Measurements from ENCODE around the gene ZBBX.

ZBBX gene

GRCh38 chr3:167318996-167319615 is 61.0 kb downstream of the ZBBX start:
- Histone ChIP-seq H3K27ac (ENCODE audit: low read depth, low read length) (no peak overlapping the region), H3K36me3 (ENCODE audit: control insufficient read depth in 1 of 2, insufficient read depth in 2 of 2, low read length in 2 of 2) (no peaks in the 10 kb centered on the region), H3K4me3 (ENCODE audit: low read depth in 1 of 2, low read length in 2 of 2) (no peak overlapping the region), H3K27me3 (ENCODE audit: control insufficient read depth in 1 of 2, insufficient read depth in 2 of 2, low read length in 2 of 2) (no peaks in the 10 kb centered on the region), H3K9me3 (ENCODE audit: control insufficient read depth in 1 of 2, low read length in 2 of 2) (no peaks in the 10 kb centered on the region), H3K9ac (ENCODE audit: low read depth in 1 of 2, low read length in 2 of 2) (no peak overlapping the region), H3K4me1 (ENCODE audit: control insufficient read depth in 1 of 2, insufficient read depth in 2 of 2, low read length in 2 of 2) (no peaks in the 10 kb centered on the region)

- Histone ChIP-seq H3K27me3 (ENCODE audit: control insufficient read depth in 1 of 2, insufficient read depth in 2 of 2, low read length in 2 of 2) (no peaks in the 10 kb centered on the region), H3K9me3 (ENCODE audit: control insufficient read depth in 1 of 2, low read length in 2 of 2) (no peaks in the 10 kb centered on the region), H3K9ac (ENCODE audit: low read depth in 1 of 2, low read length in 2 of 2) (no peak overlapping the region), H3K4me3 (ENCODE audit: low read depth in 1 of 2, low read length in 2 of 2) (no peak overlapping the region), H3K27ac (ENCODE audit: low read depth, low read length) (no peak overlapping the region), H3K4me1 (ENCODE audit: control insufficient read depth in 1 of 2, insufficient read depth in 2 of 2, low read length in 2 of 2) (no peaks in the 10 kb centered on the region), H3K36me3 (ENCODE audit: control insufficient read depth in 1 of 2, insufficient read depth in 2 of 2, low read length in 2 of 2) (no peaks in the 10 kb centered on the region)
Measured at GRCh38 chr3:167318306-167318705, 61.8 kb downstream of the ZBBX start.

GRCh38 chr3:167306319-167306718 is 73.8 kb downstream of the ZBBX start:
- H3K27me3 ChIP-seq (ENCODE audit: control insufficient read depth in 1 of 2, insufficient read depth in 2 of 2, low read length in 2 of 2): no peaks in the 10 kb centered on the region
- no peaks in the 10 kb centered on the region for H3K9me3 ChIP-seq (ENCODE audit: control insufficient read depth in 1 of 2, low read length in 2 of 2)
- no peaks in the 10 kb centered on the region for H3K4me1 ChIP-seq (ENCODE audit: control insufficient read depth in 1 of 2, insufficient read depth in 2 of 2, low read length in 2 of 2)
- no peaks in the 10 kb centered on the region for H3K36me3 ChIP-seq (ENCODE audit: control insufficient read depth in 1 of 2, insufficient read depth in 2 of 2, low read length in 2 of 2)
- H3K9ac ChIP-seq (ENCODE audit: low read depth in 1 of 2, low read length in 2 of 2): no peak overlapping the region
- no peak overlapping the region for H3K27ac ChIP-seq (ENCODE audit: low read depth, low read length)
- H3K4me3 ChIP-seq (ENCODE audit: low read depth in 1 of 2, low read length in 2 of 2): no peak overlapping the region

GRCh38 chr3:167305340-167305890 is 74.7 kb downstream of the ZBBX start:
- Histone ChIP-seq H3K9me3 (ENCODE audit: control insufficient read depth in 1 of 2, low read length in 2 of 2) (no peaks in the 10 kb centered on the region), H3K27ac (ENCODE audit: low read depth, low read length) (no peak overlapping the region), H3K4me3 (ENCODE audit: low read depth in 1 of 2, low read length in 2 of 2) (no peak overlapping the region), H3K4me1 (ENCODE audit: control insufficient read depth in 1 of 2, insufficient read depth in 2 of 2, low read length in 2 of 2) (no peaks in the 10 kb centered on the region), H3K9ac (ENCODE audit: low read depth in 1 of 2, low read length in 2 of 2) (no peak overlapping the region), H3K36me3 (ENCODE audit: control insufficient read depth in 1 of 2, insufficient read depth in 2 of 2, low read length in 2 of 2) (no peaks in the 10 kb centered on the region), H3K27me3 (ENCODE audit: control insufficient read depth in 1 of 2, insufficient read depth in 2 of 2, low read length in 2 of 2) (no peaks in the 10 kb centered on the region)

- no peaks in the 10 kb centered on the region for H3K9me3 ChIP-seq (ENCODE audit: control insufficient read depth in 1 of 2, low read length in 2 of 2)
- no peaks in the 10 kb centered on the region for H3K27me3 ChIP-seq (ENCODE audit: control insufficient read depth in 1 of 2, insufficient read depth in 2 of 2, low read length in 2 of 2)
- H3K4me1 ChIP-seq (ENCODE audit: control insufficient read depth in 1 of 2, insufficient read depth in 2 of 2, low read length in 2 of 2): no peaks in the 10 kb centered on the region
- no peak overlapping the region for H3K27ac ChIP-seq (ENCODE audit: low read depth, low read length)
- no peaks in the 10 kb centered on the region for H3K36me3 ChIP-seq (ENCODE audit: control insufficient read depth in 1 of 2, insufficient read depth in 2 of 2, low read length in 2 of 2)
- H3K9ac ChIP-seq (ENCODE audit: low read depth in 1 of 2, low read length in 2 of 2): no peak overlapping the region
- H3K4me3 ChIP-seq (ENCODE audit: low read depth in 1 of 2, low read length in 2 of 2): no peak overlapping the region
Measured at GRCh38 chr3:167304077-167304476, 76.0 kb downstream of the ZBBX start.

- Histone ChIP-seq H3K9me3 (ENCODE audit: control insufficient read depth in 1 of 2, low read length in 2 of 2) (no peaks in the 10 kb centered on the region), H3K9ac (ENCODE audit: low read depth in 1 of 2, low read length in 2 of 2) (no peak overlapping the region), H3K36me3 (ENCODE audit: control insufficient read depth in 1 of 2, insufficient read depth in 2 of 2, low read length in 2 of 2) (no peaks in the 10 kb centered on the region), H3K4me3 (ENCODE audit: low read depth in 1 of 2, low read length in 2 of 2) (no peak overlapping the region), H3K27ac (ENCODE audit: low read depth, low read length) (no peak overlapping the region), H3K27me3 (ENCODE audit: control insufficient read depth in 1 of 2, insufficient read depth in 2 of 2, low read length in 2 of 2) (no peaks in the 10 kb centered on the region), H3K4me1 (ENCODE audit: control insufficient read depth in 1 of 2, insufficient read depth in 2 of 2, low read length in 2 of 2) (no peaks in the 10 kb centered on the region)
Measured at GRCh38 chr3:167302678-167303077, 77.4 kb downstream of the ZBBX start.

GRCh38 chr3:167300207-167300606 is 79.9 kb downstream of the ZBBX start:
- H3K27ac ChIP-seq (ENCODE audit: low read depth, low read length): no peak overlapping the region
- H3K9me3 ChIP-seq (ENCODE audit: control insufficient read depth in 1 of 2, low read length in 2 of 2): no peaks in the 10 kb centered on the region
- H3K36me3 ChIP-seq (ENCODE audit: control insufficient read depth in 1 of 2, insufficient read depth in 2 of 2, low read length in 2 of 2): no peaks in the 10 kb centered on the region
- H3K4me3 ChIP-seq (ENCODE audit: low read depth in 1 of 2, low read length in 2 of 2): no peak overlapping the region
- no peak overlapping the region for H3K9ac ChIP-seq (ENCODE audit: low read depth in 1 of 2, low read length in 2 of 2)
- no peaks in the 10 kb centered on the region for H3K4me1 ChIP-seq (ENCODE audit: control insufficient read depth in 1 of 2, insufficient read depth in 2 of 2, low read length in 2 of 2)
- H3K27me3 ChIP-seq (ENCODE audit: control insufficient read depth in 1 of 2, insufficient read depth in 2 of 2, low read length in 2 of 2): no peaks in the 10 kb centered on the region

GRCh38 chr3:167289435-167289834 is 90.7 kb downstream of the ZBBX start:
- H3K4me3 ChIP-seq (ENCODE audit: low read depth in 1 of 2, low read length in 2 of 2): no peak overlapping the region

GRCh38 chr3:167288737-167289136 is 91.4 kb downstream of the ZBBX start:
- H3K9ac ChIP-seq (ENCODE audit: low read depth in 1 of 2, low read length in 2 of 2): no peak overlapping the region
- no peaks in the 10 kb centered on the region for H3K36me3 ChIP-seq (ENCODE audit: control insufficient read depth in 1 of 2, insufficient read depth in 2 of 2, low read length in 2 of 2)
- no peak overlapping the region for H3K27ac ChIP-seq (ENCODE audit: low read depth, low read length)
- no peaks in the 10 kb centered on the region for H3K4me1 ChIP-seq (ENCODE audit: control insufficient read depth in 1 of 2, insufficient read depth in 2 of 2, low read length in 2 of 2)
- no peak overlapping the region for H3K4me3 ChIP-seq (ENCODE audit: low read depth in 1 of 2, low read length in 2 of 2)
- H3K27me3 ChIP-seq (ENCODE audit: control insufficient read depth in 1 of 2, insufficient read depth in 2 of 2, low read length in 2 of 2): no peaks in the 10 kb centered on the region
- no peaks in the 10 kb centered on the region for H3K9me3 ChIP-seq (ENCODE audit: control insufficient read depth in 1 of 2, low read length in 2 of 2)

More at GRCh38 chr3:167289435-167289834, 90.7 kb downstream of the ZBBX start:
- Histone ChIP-seq H3K9ac (ENCODE audit: low read depth in 1 of 2, low read length in 2 of 2) (no peak overlapping the region), H3K27ac (ENCODE audit: low read depth, low read length) (no peak overlapping the region), H3K27me3 (ENCODE audit: control insufficient read depth in 1 of 2, insufficient read depth in 2 of 2, low read length in 2 of 2) (no peaks in the 10 kb centered on the region), H3K36me3 (ENCODE audit: control insufficient read depth in 1 of 2, insufficient read depth in 2 of 2, low read length in 2 of 2) (no peaks in the 10 kb centered on the region), H3K4me1 (ENCODE audit: control insufficient read depth in 1 of 2, insufficient read depth in 2 of 2, low read length in 2 of 2) (no peaks in the 10 kb centered on the region), H3K9me3 (ENCODE audit: control insufficient read depth in 1 of 2, low read length in 2 of 2) (no peaks in the 10 kb centered on the region)

- no peaks in the 10 kb centered on the region for H3K9me3 ChIP-seq (ENCODE audit: control insufficient read depth in 1 of 2, low read length in 2 of 2)
- H3K36me3 ChIP-seq (ENCODE audit: control insufficient read depth in 1 of 2, insufficient read depth in 2 of 2, low read length in 2 of 2): no peaks in the 10 kb centered on the region
- H3K9ac ChIP-seq (ENCODE audit: low read depth in 1 of 2, low read length in 2 of 2): no peak overlapping the region
- H3K27me3 ChIP-seq (ENCODE audit: control insufficient read depth in 1 of 2, insufficient read depth in 2 of 2, low read length in 2 of 2): no peaks in the 10 kb centered on the region
- no peak overlapping the region for H3K4me3 ChIP-seq (ENCODE audit: low read depth in 1 of 2, low read length in 2 of 2)
- H3K27ac ChIP-seq (ENCODE audit: low read depth, low read length): no peak overlapping the region
- H3K4me1 ChIP-seq (ENCODE audit: control insufficient read depth in 1 of 2, insufficient read depth in 2 of 2, low read length in 2 of 2): no peaks in the 10 kb centered on the region
Measured at GRCh38 chr3:167287308-167287707, 92.8 kb downstream of the ZBBX start.
